Inferior parietal cortex (tissue), 1 donor: ENCODE results near the gene TIMP3.
"Not testable (repeated sequence)": the region's sequence is repeated elsewhere in the genome, so short reads cannot be mapped to it uniquely, and the experiment has no call there.

Source experiments
- DNase-seq: peaks from one replicate; pipeline ENCODE4 v3.0.0-alpha.2; 2016; ENCODE audit errors: extremely low spot score

TIMP3 gene

GRCh38 chr22:32801537-32802236, at the start of gene TIMP3:
TIMP3 (plus strand) TSS chr22:32801705; CDS start chr22:32802002, 297 bp downstream.
- no peak for DNase-seq

- DNase-seq, result no peak
Observed at GRCh38 chr22:32752326-32752725, 49.2 kb upstream of the TIMP3 start.

GRCh38 chr22:32752816-32753520, 48.5 kb upstream of the TIMP3 start:
- no peak for DNase-seq

- DNase-seq, result no peak
Observed at GRCh38 chr22:32753591-32753990, 47.9 kb upstream of the TIMP3 start.

DNA sequence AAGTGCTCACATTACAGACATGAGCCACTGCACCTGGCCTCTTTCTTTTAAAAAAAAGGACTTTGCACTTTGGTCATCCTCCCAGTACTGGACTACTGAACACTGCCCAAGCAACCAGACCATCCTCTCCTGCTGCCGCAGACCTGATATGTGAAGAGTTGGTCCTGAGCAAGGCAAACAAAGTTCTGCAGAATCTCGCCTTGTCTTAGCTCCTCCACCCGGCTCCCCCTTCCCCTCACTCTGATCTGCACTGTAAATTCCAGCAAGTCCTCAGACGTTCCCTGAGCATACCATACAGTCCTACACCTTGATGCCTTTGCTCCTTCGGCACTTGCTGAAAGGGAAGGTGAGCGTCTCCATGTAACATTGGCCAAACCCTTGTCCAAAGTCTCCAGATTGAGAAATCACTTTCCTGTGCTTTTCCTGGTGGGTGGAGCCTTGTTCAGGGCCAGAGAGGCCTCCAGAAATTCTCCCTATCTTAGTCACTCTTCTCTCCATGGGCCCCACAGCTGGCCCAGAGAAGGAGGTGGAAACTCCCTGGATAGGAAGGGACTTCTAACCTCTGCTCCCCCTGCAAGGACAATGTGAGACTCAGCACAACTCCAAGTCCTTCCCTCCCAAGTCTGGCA, 47.0 kb upstream of the TIMP3 start:
- no peak for DNase-seq

DNA sequence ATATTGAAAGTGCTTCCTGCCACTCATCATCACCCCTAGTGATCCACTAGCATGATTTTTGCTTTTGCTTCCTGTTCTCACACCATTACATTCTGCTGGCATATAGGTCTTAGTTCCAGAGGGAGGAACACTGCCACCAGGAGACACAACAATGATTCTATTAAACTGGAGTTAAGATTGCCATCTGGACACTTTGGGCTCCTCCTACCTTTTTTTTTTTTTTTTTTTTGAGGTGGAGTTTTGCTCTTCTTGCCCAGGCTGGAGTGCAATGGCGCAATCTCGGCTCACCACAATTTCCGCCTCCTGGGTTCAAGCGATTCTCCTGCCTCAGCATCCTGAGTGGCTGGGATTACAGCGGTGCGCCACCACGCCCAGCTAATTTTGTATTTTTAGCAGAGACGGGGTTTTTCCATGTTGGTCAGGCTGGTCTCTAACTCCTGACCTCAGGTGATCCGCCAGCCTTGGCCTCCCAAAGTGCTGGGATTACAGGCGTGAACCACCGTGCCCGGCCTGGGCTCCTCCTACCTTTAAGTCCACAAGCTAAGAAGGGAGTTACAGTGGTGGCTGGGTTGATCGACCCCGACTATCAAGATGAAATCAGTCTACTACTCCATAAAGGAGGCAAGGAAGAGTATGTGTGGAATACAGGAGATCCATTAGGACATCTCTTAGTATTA, 44.3 kb upstream of the TIMP3 start:
- DNase-seq, result not testable (repeated sequence)

- no peak for DNase-seq
Observed at GRCh38 chr22:32758866-32759385, 42.6 kb upstream of the TIMP3 start.

- DNase-seq, result no peak
Observed at GRCh38 chr22:32760396-32760795, 41.1 kb upstream of the TIMP3 start.

- DNase-seq, result no peak
Observed at GRCh38 chr22:32760815-32761214, 40.7 kb upstream of the TIMP3 start.

DNA sequence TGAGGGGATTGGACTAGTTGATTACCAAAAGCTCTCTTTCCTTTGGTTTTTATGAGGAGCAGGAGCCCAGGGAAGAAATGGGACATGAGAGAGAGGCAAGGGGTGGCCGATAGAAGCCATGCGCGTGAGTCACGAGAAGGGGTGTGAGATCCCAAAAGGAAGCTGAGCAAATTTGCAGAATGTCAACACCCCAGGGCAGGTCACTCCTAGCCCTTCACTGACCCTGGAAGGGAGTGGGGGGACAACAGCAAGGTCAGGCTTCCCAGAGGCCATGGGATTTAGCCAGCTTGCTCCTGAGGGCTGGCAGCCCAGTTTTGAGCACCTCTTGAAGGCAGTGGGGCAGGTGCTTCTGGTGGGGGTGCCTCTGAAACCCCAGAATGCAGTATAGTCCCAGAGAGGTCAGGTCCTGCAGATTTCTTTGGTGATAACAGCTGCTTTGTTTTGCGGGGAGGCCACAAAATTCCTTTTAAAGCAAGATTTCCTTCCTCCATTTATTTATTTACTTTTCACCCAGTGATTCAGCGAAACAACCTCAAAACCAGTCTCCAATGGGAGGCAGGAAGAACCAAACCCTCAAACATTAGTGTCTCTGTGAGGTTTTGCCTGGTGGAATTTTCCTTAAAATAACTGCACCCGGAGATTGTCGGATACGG, 40.1 kb upstream of the TIMP3 start:
- no peak for DNase-seq

DNA sequence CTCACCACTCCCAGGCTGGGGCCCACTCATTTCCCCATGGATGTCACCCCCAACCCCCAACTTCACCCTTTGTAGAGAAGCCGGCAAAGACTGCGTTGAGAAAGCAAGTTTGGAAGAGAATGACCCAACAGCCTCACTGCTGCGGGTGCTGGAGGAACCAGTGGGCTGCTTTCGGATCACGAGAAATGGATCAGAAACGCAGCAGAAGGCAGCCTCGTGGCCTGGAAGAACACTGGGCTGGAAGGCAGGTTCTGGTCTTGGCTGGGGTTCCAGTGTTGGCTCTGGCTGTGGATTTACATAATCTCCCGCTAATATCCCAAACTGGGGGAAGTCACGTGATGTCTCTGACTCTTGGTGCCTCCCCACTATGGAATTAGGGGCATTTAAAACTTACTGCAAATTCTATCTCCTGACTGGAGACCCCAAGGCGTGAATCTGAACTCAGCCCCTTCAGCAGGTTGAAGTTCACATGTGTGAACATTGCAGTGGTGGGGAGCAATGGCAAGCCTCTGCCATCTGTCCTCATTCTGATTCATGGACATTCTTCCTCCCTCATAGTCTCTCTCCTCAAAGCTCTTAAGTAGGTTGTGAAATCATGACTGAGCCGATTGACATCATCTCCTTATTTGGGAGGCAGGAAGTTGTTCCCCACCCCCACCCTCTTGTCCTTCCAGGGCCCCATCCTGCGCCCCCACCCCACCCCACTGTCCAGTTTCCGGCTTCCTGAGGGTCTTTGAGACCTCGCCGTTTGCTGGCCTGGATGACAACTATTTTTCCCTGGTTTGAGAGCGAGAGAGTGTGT, 37.0 kb upstream of the TIMP3 start:
- no peak for DNase-seq

- no peak for DNase-seq
Observed at GRCh38 chr22:32765132-32765618, 36.3 kb upstream of the TIMP3 start.

- no peak for DNase-seq
Observed at GRCh38 chr22:32771756-32772155, 29.7 kb upstream of the TIMP3 start.

DNA sequence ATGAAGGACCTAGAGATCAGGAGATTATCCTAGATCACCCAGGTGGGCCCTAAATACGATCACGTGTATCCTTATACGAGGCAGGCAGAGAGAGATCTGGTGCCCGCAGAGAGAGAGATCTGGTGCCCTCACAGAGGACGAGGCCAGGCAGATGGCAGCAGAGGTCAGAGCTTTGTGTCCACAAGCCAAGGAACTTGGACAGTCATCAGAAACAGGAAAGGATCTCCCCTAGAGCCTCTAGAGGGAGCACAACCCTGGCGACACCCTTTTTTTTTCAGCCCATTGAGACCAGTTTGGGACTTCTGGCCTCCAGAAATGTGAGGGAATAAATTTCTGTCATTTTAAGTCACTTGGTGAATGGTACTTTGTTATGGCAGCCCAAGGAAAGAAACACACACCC, 25.5 kb upstream of the TIMP3 start:
- DNase-seq, result no peak

- no peak for DNase-seq
Observed at GRCh38 chr22:32776397-32776796, 25.1 kb upstream of the TIMP3 start.

GRCh38 chr22:32776802-32777201, 24.7 kb upstream of the TIMP3 start:
- DNase-seq, result no peak

GRCh38 chr22:32777987-32778386, 23.5 kb upstream of the TIMP3 start:
- DNase-seq, result no peak

DNA sequence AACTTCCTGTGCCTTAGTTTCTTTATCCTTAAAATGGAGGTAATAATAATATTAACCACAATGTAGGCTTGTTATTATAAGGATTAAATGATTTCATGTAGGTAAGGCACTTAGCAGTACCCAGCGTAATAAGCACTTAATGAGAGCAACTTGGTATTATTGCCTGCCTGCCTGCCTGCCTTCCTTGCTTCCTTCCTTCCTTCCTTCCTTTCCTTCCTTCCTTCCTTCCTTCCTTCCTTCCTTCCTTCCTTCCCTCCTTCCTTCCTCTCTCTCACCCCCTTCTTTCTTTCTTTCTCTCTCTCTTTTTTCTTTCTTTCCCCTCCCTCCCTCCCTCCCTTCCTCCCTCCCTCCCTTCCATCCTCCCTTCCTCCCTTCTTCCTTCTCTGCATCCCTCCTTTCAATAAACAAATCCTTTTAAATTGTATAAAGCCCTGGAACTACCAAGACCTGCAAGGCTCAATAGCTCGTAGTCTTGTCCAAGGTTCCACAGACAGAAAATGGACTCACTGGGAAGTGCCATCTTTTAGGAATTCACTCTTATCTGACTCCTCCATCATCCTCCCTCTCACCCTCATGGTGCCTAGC, 20.7 kb upstream of the TIMP3 start:
- no peak for DNase-seq

DNA sequence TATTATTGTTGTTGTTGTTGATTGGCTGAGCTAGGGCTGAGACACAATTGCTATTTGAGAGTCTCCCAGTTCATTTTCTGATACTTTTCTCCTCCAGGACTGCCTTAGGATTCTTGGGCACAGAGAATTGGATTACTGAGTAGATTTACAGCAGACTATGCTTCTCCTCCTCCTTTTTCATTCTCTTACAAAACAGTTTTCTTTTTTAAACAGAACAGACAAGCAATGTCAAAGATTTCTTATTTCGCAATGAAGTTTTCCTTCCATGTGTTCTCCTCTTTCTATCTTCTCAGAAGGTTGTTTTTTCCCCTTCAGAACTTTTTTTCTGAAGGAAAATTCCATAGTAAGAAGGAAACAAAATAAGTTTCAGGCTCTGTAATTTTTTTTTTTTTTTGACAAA, 19.8 kb upstream of the TIMP3 start:
- no peak for DNase-seq

- DNase-seq, result no peak
Observed at GRCh38 chr22:32785321-32786026, 16.0 kb upstream of the TIMP3 start.
